Measurements from ENCODE around the gene CHD1.
"Not testable (repeated sequence)": the region's sequence is repeated elsewhere in the genome, so short reads cannot be mapped to it uniquely, and the experiment has no call there.

Gene CHD1

GRCh38 chr5:98928873-98929709 lies at the start of gene CHD1:
Gene CHD1 (minus strand): TSS chr5:98929007. CDS start chr5:98926386, 2,621 bp downstream.
- DNase-seq: peak; percentile 95

DNA sequence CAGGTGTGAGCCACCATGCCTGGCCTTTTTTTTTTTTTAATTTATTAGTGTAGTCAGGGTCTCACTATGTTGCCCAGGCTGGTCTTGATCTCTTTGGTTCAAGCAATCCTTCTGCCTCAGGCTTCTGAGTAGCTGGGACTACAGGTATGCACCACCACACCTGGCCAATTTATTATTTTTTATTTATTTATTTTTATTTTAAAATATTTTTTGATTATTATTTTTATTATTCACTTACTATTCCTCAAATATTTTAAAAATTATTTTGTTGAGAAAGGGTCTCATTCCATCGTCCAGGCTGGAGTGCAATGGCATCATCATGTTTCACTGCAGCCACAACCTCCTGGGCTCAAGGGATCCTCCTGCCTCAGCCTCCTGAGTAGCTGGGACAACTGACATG lies 49.7 kb upstream of the CHD1 start:
- no peak for DNase-seq

DNA sequence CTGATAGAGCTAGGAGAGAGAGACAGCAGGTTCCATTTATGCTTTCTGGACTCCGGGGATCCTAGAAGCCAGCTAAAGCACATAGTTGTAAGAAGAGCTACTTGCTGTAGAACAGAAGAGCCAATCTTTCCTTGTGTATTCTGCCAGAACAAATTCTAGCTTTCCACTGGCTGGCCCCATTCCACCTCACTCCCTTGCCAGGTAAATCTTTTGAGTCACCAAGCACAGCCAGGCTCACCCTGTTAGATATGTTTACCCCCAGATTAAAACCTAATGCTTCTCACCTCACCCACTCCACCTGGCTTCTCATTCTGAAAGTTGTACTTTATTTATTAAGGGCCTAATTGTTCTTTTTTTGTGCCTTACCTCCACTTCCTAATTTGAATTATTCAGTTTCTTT lies 48.9 kb upstream of the CHD1 start:
- DNase-seq: no peak

DNA sequence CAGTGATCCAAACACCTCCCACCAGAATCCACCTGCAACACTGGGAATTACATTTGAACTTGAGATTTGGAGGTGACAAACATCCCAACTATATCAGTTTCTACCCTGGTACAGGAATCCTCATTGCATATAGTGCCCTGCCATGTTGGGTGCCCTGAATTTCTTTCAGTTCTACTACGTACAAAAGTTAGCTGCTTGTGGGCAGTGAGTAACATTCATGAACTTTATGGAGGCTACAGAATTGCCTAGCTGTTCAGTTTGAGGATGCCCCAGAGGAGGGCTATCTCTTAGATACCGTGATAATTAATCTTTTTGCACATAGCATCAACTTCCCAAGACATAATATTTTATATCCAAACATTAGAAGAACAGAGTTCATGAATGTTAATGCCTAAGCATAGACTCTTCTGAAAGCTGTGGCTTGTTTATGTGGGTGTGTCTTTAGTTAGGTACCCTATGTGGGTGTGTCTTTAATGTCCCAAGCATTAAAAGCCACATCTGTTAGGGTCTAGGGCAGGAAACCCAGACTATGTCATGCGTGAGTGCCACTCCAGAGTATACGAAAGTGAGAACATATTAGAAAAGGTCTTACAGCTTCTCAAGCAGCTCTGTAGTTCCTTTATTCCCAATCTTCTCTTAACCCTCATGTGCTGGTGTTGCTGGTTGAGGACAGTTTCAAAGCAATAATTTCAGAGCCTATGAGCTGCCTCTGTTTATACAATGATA lies 47.0 kb upstream of the CHD1 start:
- DNase-seq: no peak

DNA sequence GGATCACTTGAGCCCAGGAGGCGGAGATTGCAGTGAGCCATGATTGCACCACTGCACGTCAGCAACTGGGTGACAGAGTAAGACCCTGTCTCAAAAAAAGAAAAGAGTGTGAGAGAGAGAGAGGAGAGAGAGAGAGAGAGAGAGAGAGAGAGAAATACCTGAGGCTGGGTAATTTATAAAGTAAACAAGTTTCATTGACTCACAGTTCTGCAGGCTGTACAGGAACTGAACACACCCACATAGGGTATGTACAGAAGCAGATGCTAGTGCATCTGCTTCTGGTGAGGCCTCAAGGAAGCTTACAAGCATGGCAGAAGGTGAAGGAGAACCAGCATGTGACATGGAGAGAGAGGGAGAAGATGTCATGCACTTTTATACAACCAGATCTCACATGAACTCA lies 46.4 kb upstream of the CHD1 start:
- DNase-seq: no peak

DNA sequence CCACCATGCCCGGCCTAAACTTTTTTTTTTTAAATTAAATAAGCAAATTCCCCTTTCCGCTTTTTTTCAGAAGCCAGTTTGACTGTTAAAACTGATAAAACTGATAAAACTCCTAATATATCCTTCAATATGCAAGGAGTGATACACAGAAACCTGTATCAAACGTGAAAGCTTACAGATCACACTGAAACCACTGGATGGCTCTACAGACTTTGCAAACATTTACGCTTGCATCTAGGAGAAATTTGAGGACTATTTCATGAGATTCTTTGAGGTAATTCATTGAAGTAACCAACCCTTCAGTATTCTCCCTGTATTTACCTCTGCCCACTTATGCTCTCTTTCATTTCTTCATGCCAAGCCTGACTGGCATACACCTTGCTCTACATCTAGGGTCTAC lies 40.6 kb upstream of the CHD1 start:
- no peak for DNase-seq

DNA sequence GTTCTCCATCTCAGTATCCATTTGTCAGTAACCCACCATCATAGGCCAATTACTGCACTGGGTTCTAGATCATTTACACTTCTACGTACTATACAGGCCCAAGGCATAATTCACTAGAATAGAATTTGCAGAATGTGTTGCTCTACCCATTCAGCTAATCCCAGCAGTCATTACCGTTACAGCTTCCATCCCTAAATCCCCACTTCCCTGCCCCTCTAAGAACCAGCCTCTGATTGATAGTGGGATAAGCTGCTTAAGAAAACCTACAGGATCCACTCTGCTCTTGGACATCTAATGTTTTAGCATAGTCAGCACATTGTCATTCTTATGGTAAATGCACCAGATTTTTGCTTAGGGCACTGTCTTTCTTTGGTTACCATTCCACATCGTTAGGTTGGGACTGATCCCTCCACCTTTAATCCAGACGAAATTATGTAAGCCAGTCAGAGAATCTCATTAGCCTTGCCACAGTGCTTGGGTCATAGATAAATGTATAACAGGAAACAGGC lies 39.3 kb upstream of the CHD1 start:
- DNase-seq: no peak

GRCh38 chr5:98965226-98965625 lies 36.4 kb upstream of the CHD1 start:
- DNase-seq: no peak

DNA sequence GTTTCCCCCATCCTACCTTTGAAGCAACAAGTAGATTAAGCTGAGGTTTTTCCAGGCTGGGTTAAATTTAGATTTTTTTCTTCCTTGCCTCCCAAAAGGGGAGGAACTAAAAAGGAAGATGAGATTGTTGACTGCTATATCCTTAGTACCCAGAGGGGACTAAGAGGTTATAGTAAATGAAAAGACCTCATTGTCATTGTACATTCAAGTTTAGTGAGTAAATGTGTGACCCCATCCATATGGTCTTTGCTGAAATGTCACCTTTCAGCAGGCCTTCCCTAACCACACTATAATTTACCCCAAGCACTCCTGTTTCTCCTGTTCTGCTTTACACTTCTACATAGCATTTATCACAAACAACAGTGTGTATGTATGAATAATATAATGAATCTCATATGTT lies 35.8 kb upstream of the CHD1 start:
- no peak for DNase-seq

- DNase-seq: no peak
These were observed 34.2 kb upstream of the CHD1 start for GRCh38 chr5:98963019-98963418.

- no peak for DNase-seq
These were observed 33.8 kb upstream of the CHD1 start for GRCh38 chr5:98962587-98962986.

DNA sequence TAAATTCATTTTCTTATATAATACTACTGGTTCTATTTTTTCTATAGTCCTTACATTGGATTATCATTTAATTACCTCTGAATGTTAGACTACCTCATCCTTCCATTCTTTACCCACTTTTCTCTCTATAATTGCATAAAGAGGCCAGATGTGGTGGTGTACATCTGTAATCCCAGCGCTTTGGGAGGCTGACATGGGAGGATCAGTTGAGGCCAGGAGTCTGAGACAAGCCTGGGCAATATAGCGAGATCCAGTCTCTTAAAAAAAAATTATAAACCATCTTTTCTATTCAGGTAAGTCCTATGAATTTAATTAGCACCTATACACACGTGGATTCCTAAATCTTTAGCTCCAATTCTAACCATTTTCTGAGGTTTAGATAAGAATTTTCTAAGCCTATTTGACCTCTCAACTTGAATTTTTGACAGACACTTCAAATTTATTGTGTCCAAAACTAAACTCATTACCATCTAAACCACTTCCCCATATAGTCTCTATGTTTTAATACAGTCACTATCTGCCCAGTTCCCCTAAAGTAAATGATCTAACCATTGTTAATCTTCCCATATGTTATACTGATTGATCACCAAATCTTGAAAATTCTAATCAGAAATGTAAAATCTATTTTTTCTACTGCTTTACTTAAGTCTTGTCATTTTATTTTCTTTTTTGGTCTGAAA lies 33.0 kb upstream of the CHD1 start:
- no peak for DNase-seq

GRCh38 chr5:98957307-98957706 lies 28.5 kb upstream of the CHD1 start:
- no peak for DNase-seq

DNA sequence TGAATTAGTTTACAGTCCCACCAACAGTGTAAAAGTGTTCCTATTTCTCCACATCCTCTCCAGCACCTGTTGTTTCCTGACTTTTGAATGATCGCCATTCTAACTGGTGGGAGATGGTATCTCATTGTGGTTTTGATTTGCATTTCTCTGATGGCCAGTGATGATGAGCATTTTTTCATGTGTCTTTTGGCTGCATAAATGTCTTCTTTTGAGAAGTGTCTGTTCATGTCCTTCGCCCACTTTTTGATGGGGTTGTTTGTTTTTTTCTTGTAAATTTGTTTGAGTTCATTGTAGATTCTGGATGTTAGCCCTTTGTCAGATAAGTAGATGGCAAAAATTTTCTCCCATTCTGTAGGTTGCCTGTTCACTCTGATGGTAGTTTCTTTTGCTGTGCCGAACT lies 27.1 kb upstream of the CHD1 start:
- not testable (repeated sequence) for DNase-seq

GRCh38 chr5:98955471-98955870 lies 26.7 kb upstream of the CHD1 start:
- DNase-seq: not testable (repeated sequence)

DNA sequence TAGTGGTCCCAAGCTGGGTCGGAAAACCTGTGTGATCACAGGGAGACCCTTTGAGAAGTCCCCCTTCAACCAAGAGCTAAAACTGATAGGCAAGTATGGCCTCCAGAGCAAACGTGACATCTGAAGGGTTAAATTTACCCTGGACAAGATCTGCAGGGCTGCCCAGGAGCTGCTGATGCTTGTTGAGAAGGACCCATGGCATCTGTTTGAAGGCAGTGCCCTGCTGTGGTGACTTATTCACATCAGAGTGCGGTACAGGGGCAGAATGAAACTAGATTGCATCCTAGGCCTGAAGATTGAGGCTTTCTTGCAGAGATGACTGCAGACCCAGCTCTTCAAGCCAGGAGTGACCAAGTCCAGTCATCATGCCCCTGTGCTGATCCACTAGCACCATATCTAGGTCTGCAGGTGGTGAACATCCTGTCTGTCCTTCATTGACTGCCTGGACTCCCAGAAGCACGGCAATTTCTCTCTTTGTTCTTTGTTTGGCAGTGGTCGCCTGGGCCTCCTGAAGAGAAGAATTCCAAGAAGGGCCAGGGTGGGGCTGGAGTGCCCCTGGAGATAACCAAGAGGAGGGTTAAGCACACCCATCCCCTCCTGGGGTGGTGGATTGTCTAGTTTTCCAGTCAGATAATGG lies 25.7 kb upstream of the CHD1 start:
- DNase-seq: no peak

GRCh38 chr5:98942847-98943246 lies 14.0 kb upstream of the CHD1 start:
- no peak for DNase-seq

DNA sequence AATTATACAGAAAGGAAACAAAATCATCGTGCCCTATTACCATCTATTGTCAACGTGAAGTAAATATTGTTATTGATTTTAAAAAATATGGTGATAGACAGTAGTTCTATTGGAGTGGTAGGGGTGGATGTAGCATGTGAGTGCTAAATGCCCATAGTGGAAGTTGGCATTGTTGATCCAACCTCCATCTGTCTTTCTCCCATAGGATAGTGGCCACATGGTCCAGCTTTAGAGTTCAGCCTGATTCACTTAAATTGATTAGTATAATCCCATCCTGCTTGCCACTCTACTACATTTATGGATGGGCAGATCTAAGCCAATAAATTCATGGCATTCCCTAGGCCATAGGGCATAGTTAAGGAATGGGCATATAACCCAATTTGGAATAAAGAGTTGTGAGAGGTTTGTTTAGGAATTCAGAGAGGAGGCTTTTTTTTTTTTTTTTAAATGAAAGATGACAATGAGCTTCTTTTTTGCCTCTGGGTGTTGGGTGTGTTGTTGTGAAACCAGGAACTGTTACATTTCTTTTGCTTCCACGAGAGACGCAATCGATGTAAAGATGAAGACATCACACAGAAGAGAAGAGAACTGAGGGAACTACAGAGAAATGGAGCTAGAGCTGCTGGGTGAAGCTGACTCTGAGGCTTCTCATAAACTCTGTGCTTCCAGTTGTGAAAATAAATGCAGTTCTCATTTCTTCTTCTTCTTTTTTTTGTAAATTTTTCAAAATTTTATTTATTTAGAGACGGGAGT lies 12.5 kb upstream of the CHD1 start:
- DNase-seq: no peak

- no peak for DNase-seq
These were observed 11.8 kb upstream of the CHD1 start for GRCh38 chr5:98940581-98940980.

- DNase-seq: no peak
These were observed 9.7 kb upstream of the CHD1 start for GRCh38 chr5:98938464-98938863.

DNA sequence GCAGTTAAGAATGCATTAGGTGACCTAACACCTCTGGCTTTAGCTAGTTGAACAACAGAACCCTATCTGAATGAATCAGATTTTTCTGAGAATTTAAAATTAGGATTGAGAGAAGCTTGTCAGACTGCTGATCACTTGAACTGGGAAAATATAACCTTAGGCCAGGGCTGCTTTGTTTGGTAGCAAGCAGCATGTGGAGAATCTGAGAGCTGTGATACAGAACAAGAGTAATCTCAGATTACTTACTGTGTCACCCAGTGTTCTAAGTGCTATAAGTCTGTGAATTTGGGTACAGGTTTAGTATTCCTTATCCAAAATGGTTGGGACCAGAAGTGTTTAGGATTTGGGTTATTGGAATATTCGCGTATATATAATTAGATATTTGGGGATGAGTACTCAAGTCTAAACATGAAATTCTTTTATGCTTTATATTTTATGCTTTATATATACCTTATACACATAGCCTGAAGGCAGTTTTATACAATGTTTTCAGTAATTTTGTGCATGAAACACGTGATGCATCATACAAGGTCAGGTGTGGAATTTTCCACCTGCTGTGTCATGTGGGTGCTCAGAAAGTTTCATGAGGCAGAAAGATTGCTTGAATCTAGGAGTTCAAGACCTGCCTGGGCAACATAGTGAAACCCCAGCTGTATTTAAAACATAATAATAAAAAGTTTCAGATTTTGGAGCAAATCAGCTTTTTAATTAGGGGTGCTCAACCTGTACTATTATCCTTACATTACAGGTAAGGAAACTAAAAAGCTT lies 8.3 kb upstream of the CHD1 start:
- no peak for DNase-seq

DNA sequence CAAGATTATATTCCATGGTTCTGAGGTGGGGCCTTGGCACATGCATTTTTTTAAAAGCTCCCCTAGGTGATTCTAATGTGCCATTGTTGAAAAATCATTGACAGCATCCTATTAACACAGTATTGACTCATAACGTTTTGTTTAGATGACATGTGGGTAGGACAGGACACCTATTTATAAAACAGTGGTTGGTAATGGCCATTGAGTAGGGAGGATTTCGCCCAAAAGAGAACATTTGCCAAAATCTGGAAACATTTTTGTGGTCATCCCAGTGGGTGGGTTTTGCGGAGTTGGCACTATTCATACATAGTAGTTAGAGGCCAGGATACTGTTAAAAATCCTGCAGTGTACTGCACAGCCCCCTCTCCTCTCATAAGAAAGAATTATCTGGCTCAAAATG lies 6.4 kb upstream of the CHD1 start:
- no peak for DNase-seq

Measured in activated T-cell treated with anti-CD3 and anti-CD28 coated beads, Interleukin-2, amount 50 U/mL, for 1 hour (primary cell).